KMS-11 (cell line): ENCODE results near the gene PLEKHO2.

Experiments
- H2AFZ ChIP-seq: fragments of 200-600 bp; sonication (generic); 2 replicates; pipeline ENCODE4 v1.6.1; 2016; ENCODE audit warnings: antibody characterized with exemption, mixed run types, low read depth
- H3K27ac ChIP-seq: fragments of 200-600 bp; sonication (generic); 2 replicates; pipeline ENCODE4 v1.6.1; 2016; ENCODE audit warnings: mild to moderate bottlenecking, mixed run types
- H3K27me3 ChIP-seq: fragments of 200-600 bp; sonication (generic); 2 replicates; pipeline ENCODE4 v1.6.1; 2017; ENCODE audit warnings: mild to moderate bottlenecking, low read depth, mixed run types, moderate library complexity; ENCODE audit not compliant: insufficient read depth
- H3K36me3 ChIP-seq: fragments of 200-600 bp; sonication (generic); 2 replicates; pipeline ENCODE4 v1.6.1; 2017; ENCODE audit warnings: mild to moderate bottlenecking, mixed run types; ENCODE audit not compliant: insufficient read depth
- H3K4me1 ChIP-seq: fragments of 200-600 bp; sonication (generic); 2 replicates; pipeline ENCODE4 v1.6.1; 2016; ENCODE audit warnings: mild to moderate bottlenecking, low read depth, mixed run types; ENCODE audit not compliant: poor library complexity, severe bottlenecking
- H3K4me2 ChIP-seq: fragments of 200-600 bp; sonication (generic); 2 replicates; pipeline ENCODE4 v1.7.0; 2016; ENCODE audit warnings: mild to moderate bottlenecking, mixed run types
- H3K4me3 ChIP-seq: fragments of 200-600 bp; sonication (generic); IDR thresholded peaks from 2 replicates; pipeline ENCODE4 v1.6.1; 2017; ENCODE audit warnings: low read depth, low read length, mixed read lengths; ENCODE audit not compliant: insufficient read depth
- H3K79me2 ChIP-seq: fragments of 200-600 bp; sonication (generic); 2 replicates; pipeline ENCODE4 v1.6.1; 2016; ENCODE audit warnings: low read depth, mixed run types; ENCODE audit not compliant: insufficient read depth
- H3K9ac ChIP-seq: fragments of 200-600 bp; sonication (generic); 2 replicates; pipeline ENCODE4 v1.6.1; 2016; ENCODE audit warnings: mild to moderate bottlenecking, mixed run types
- H4K20me1 ChIP-seq: fragments of 200-600 bp; sonication (generic); 2 replicates; pipeline ENCODE4 v1.6.1; 2016; ENCODE audit warnings: mild to moderate bottlenecking, mixed run types; ENCODE audit not compliant: insufficient read depth
- CTCF ChIP-seq: fragments of 200-600 bp; sonication (generic); conservative IDR thresholded peaks from 2 replicates; pipeline ENCODE4 v1.6.1; 2017; ENCODE audit warnings: low read depth, mild to moderate bottlenecking, antibody characterized with exemption, low read length, moderate library complexity, mixed read lengths

PLEKHO2 gene

GRCh38 chr15:64837502-64837901 is 4.2 kb upstream of the PLEKHO2 start:
- Histone ChIP-seq H3K9ac (no peak overlapping the region), H3K4me2 (no peak overlapping the region), H3K27me3 (no peaks in the 10 kb centered on the region), H3K36me3 (no peaks in the 10 kb centered on the region), H2AFZ (no peak overlapping the region), H4K20me1 (no peaks in the 10 kb centered on the region), H3K4me3 (no peak overlapping the region), H3K79me2 (peaks cover 6% of the 10 kb centered on the region; the same call in 1 of the 2 replicates), H3K27ac (no peak overlapping the region), H3K4me1 (peaks cover 16% of the 10 kb centered on the region)
- TF ChIP-seq CTCF = no peak

DNA sequence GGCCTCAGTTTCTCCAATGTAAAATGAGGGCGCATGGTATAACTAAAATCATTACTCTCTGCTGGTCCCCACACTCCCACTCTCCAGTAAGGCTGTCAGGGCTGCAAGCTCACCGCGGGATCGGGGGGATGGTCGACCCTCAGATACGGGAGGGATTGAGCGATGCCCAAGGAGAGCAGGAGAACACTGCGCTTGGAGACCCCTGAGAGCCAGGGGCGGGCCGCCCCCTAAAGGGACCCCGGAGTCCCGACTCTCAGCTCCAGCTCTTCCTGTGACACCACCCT is 713 bp upstream of the PLEKHO2 start:
- Histone ChIP-seq H3K27me3 (no peaks in the 10 kb centered on the region), H2AFZ (peak overlapping the region; percentile 86; the same call in 1 of the 2 replicates), H3K9ac (peak overlapping the region; percentile 46; the same call in 1 of the 2 replicates), H3K27ac (peak overlapping the region; percentile 24), H3K36me3 (no peaks in the 10 kb centered on the region), H3K4me1 (peaks cover 43% of the 10 kb centered on the region), H3K4me3 (no peak overlapping the region), H4K20me1 (no peaks in the 10 kb centered on the region), H3K79me2 (peaks cover 9% of the 10 kb centered on the region; the same call in 1 of the 2 replicates), H3K4me2 (peak overlapping the region; percentile 92)
- no peak for TF ChIP-seq CTCF

DNA sequence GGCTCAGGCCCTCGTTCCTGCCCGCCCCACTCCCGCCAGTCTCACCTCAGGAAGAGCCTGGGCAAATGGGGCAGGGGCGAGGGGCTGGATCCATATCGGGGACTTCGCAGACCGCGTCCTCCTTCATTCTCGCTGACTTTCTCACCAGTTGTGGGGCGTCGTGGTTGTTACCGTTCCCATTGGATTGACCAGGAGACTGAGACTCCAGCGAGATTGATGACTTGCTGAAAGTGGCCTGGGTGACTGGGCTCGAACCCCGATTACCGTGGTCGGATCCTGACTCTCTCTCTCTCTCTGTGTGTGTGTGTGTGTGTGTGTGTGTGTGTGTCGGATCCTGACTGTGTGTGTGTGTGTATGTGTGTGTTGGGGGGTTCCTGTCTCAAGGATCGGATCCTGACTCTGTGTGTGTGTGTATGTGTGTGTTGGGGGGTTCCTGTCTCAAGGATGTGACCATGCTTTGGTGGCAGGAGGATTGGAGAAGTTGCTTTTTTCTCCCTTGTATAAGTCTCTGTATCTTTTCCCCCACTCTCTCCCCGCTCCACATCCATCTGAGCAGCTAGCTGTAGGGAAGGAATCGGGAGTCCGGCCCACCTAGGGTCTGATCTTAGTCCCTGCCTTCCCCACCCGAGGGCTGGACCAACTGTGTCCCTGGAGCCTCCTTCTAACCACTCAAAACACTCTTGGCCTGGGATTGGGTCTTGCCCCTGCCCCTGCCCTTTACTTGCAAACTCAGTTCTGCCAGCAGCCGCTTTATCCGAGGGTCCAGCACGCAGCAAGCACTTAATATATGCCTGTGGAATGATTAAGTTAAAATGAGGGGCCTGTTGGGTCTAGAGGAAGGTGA is 603 bp downstream of the PLEKHO2 start:
- H3K9ac ChIP-seq = peak overlapping the region; percentile 72; the same call in 1 of the 2 replicates
- peaks cover 42% of the 10 kb centered on the region for H3K4me1 ChIP-seq
- peak overlapping the region; percentile 9; the same call in 1 of the 2 replicates for H3K27ac ChIP-seq
- peaks cover 9% of the 10 kb centered on the region; the same call in 1 of the 2 replicates for H3K79me2 ChIP-seq
- no peaks in the 10 kb centered on the region for H3K36me3 ChIP-seq
- no peaks in the 10 kb centered on the region for H4K20me1 ChIP-seq
- no peak overlapping the region for H3K4me3 ChIP-seq
- H3K27me3 ChIP-seq = no peaks in the 10 kb centered on the region
- peak overlapping the region; percentile 73 for H2AFZ ChIP-seq
- no peak for TF ChIP-seq CTCF
- H3K4me2 ChIP-seq = peak overlapping the region; percentile 79

DNA sequence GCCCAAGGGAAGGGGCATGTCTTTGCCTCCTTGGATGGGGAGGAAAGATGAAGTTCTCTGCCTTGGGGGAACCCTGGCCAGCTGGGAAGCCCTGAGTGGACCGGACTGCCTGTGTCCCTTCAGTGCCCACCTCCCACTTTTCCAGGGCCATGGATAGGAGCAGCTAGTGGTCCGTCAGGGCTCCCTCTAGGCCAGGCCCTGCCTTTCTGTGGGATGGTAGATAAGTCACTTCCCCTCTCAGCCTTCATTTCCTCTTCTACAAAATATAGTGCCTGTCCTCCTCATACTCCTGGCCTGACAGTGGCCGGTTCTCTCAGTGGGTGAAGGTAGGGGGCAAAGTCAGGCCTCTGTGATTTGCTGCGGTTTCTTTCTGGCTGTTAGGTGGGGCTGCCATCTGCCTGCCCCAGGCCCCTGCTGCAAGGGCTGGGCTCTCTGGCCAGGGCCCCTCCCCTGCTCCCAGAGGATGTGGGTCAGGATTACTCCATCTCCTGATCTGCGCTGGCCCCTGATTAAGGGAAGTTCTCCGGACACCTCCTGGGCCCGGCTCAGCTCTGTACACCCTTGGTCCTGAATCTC is 1.4 kb downstream of the PLEKHO2 start:
- Histone ChIP-seq H3K9ac (peak overlapping the region; percentile 72; the same call in 1 of the 2 replicates), H3K4me1 (peaks cover 44% of the 10 kb centered on the region), H3K36me3 (no peaks in the 10 kb centered on the region), H3K27me3 (no peaks in the 10 kb centered on the region), H3K4me3 (no peak overlapping the region), H4K20me1 (no peaks in the 10 kb centered on the region), H2AFZ (no peak overlapping the region), H3K79me2 (peaks cover 12% of the 10 kb centered on the region; the same call in 1 of the 2 replicates), H3K27ac (peak overlapping the region; percentile 9; the same call in 1 of the 2 replicates), H3K4me2 (peak overlapping the region; percentile 79)
- TF ChIP-seq CTCF = no peak
